Measurements from ENCODE around the gene ACSF3.

DNA sequence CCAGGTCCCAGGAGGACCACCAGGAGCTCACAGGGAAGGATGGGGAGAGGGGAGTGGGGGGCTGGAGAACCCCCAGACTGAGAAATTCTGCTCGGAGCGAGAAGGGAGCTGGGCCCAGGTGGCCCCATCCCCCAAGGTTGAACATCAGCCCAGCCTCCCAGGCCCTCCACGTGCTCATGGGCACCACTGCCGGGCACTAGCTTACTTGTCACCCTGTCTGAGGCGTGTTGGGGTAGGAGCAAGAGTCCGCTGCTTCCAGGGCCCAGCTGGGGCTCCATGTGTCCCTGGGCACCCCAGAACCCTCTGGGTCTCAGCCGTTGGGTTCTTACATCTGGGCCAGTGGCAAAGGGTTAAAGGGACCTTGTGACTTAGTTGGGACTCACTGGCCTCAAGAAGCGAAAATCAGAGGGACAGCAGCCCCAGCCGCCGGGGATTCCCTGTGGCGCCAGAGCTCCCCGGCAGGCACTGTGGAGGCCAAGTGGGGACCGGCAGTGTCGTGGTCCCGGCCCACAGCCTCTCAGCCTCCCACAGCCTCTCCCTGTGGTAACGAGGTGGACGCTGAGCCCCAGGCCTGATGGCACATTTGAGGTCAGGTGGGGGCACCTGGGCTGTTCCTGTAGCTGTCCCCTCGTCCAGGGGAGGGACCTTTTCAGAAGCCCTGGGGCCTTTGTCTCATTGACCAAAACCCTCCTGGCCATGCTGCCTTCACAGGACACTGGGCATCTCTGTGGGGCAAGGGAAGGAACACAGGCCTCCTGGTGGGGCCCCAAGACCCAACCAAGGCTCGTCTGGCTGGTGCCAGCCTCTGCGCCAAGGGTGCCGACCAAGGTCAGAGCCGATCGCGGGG is 44.2 kb downstream of the ACSF3 start:
- TF ChIP-seq, protein P1, sequence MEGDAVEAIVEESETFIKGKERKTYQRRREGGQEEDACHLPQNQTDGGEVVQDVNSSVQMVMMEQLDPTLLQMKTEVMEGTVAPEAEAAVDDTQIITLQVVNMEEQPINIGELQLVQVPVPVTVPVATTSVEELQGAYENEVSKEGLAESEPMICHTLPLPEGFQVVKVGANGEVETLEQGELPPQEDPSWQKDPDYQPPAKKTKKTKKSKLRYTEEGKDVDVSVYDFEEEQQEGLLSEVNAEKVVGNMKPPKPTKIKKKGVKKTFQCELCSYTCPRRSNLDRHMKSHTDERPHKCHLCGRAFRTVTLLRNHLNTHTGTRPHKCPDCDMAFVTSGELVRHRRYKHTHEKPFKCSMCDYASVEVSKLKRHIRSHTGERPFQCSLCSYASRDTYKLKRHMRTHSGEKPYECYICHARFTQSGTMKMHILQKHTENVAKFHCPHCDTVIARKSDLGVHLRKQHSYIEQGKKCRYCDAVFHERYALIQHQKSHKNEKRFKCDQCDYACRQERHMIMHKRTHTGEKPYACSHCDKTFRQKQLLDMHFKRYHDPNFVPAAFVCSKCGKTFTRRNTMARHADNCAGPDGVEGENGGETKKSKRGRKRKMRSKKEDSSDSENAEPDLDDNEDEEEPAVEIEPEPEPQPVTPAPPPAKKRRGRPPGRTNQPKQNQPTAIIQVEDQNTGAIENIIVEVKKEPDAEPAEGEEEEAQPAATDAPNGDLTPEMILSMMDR (IDR thresholded peaks at IDR 0.05; ENCODE audit: low read length): no peak
- TF ChIP-seq EZH2 (IDR thresholded peaks at IDR 0.05; ENCODE audit: borderline replicate concordance, low read length): no peak

All from OCI-LY1 (cell line).